LNCaP clone FGC (cell line): ENCODE measurements around the gene PRKCQ.

Source experiments
- DNase-seq: peaks from one replicate; pipeline ENCODE4 v3.0.0-alpha.2; 2011; ENCODE audit warnings: low read depth
- H3K4me3 ChIP-seq: 2 replicates; pipeline ENCODE4 v1.5.1; 2011; ENCODE audit warnings: mild to moderate bottlenecking, low read depth, low read length, control low read depth
- TF ChIP-seq, protein P1 (sequence below): IDR thresholded peaks from 2 replicates; pipeline ENCODE4 v1.5.1; 2012; ENCODE audit warnings: mild to moderate bottlenecking; ENCODE audit not compliant: control insufficient read depth, insufficient read depth; ENCODE audit errors: extremely low read depth

The PRKCQ gene

DNA sequence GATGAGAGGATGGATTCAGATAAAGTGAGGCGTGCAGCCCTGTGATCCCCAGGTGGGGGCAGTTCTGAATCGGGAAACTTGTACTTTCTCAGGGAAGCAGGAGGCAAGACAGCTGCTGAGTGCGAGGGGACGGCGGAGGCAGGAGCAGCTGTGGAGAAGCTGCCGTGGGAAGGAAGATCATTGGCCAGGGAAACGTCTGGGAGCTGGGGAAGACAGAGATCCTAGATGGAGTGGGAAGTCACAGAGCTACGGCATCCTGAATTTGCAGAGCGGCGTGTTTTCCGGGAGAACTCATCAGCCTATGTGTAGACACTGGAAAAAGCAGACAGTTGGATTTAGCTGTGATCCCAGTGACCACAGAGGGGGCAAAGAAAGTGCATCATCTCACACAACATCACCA is 9.2 kb downstream of the PRKCQ start:
- DNase-seq, result no peak
- TF ChIP-seq, protein P1, sequence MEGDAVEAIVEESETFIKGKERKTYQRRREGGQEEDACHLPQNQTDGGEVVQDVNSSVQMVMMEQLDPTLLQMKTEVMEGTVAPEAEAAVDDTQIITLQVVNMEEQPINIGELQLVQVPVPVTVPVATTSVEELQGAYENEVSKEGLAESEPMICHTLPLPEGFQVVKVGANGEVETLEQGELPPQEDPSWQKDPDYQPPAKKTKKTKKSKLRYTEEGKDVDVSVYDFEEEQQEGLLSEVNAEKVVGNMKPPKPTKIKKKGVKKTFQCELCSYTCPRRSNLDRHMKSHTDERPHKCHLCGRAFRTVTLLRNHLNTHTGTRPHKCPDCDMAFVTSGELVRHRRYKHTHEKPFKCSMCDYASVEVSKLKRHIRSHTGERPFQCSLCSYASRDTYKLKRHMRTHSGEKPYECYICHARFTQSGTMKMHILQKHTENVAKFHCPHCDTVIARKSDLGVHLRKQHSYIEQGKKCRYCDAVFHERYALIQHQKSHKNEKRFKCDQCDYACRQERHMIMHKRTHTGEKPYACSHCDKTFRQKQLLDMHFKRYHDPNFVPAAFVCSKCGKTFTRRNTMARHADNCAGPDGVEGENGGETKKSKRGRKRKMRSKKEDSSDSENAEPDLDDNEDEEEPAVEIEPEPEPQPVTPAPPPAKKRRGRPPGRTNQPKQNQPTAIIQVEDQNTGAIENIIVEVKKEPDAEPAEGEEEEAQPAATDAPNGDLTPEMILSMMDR, result no peak
- no peak overlapping the region for H3K4me3 ChIP-seq

DNA sequence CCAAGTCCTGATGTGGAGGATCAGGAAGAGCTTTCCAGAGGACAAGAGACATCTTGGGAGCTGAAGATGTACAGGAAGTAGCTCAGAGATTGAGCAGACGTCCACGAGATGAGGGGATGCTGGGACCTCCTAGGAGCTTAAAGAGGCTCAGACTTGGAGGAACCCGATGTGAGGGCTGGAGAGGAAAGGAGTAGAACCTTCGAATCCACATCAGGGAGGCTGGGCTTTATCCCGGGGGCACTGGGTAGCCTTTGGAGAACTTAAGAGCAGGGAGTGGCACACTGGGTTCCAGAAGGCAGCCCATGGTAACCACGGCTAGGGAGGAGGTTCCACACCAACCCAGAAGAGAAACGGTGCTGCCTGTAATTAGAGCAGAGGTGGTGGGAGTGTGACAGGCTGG is 10.8 kb downstream of the PRKCQ start:
- no peak overlapping the region for H3K4me3 ChIP-seq
- DNase-seq, result no peak
- TF ChIP-seq, protein P1, result no peak

DNA sequence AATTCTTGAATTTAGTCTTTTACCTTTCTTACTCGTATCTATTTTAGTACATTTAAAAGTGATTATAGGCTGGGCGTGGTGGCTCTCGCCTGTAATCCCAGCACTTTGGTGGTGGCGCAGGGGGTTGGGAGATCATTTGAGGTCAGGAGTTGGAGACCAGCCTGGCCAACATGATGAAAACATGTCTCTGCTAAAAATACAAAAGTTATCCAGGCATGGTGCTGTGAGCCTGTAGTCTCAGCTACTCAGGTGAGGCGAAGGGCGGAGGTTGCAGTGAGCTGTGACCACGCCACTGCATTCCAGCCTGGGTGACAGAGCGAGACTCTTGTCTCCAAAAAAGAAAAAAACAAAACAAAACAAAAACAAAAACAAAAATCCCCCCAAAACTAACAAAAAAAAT is 12.2 kb downstream of the PRKCQ start:
- TF ChIP-seq, protein P1, result no peak
- DNase-seq, result no peak
- H3K4me3 ChIP-seq, result no peak overlapping the region

DNA sequence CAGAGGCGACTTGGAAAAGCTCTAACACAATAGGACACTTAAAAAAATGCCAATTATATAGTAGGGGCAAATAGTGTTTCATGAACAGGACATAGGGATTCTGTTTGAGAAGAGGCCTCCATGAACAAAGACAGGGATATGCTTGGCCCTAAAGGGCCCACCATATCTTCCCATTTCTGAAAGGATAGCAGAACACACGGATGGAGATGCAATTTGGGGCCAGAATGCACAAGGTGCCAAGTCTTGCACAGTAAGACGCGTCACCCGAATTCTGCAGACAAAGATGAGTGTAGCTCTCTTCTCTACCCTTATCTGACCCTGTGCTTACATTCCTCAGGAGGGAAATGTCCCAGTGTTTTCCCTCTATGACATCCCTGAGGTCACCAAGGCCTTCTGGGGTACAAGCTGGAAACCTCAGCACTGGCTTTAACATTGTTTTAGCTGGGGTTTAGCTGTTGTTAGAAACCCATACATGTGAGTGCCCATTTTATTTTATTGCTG is 12.8 kb downstream of the PRKCQ start:
- no peak overlapping the region for H3K4me3 ChIP-seq
- TF ChIP-seq, protein P1, result no peak
- no peak for DNase-seq

DNA sequence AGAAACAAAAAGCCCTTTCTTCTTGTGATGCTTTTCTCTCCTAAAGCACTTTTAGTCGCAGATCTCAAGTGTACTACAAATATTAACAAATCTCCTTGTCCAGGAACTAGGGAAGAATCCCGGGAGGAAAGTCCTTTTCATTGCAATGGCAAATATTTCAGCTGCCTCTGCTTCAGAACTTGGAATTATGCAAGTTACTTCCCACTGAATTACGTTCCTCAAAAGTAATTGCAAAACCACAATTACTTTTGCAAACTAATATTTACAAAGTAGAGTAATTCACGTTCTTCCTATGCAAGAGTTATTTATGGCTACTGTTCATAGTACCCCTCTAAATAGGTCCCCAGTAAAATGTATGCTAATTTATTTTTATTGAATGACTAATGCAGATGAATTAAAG is 14.5 kb downstream of the PRKCQ start:
- no peak overlapping the region for H3K4me3 ChIP-seq
- DNase-seq, result no peak
- TF ChIP-seq, protein P1, result no peak

DNA sequence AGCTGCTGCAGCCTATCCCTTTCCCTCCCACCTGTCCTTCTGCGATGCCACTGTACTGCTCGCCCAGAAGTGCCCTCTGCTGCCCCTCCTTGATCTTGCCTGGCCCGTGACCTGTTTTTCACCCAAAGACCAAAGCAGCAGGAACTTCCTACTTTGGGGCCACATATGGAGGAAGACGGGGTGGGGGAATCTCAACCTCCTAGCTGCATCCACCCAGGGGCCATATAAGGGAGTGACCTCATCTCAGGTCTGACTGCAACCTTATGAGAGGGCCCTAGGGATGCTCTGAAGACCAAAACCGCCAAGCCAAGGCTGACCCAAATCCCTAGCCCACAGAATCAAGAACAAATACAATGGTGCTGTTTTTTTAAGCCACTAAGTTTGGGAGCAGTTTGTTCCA is 15.7 kb downstream of the PRKCQ start:
- H3K4me3 ChIP-seq, result no peak overlapping the region
- DNase-seq, result no peak
- TF ChIP-seq, protein P1, result no peak

DNA sequence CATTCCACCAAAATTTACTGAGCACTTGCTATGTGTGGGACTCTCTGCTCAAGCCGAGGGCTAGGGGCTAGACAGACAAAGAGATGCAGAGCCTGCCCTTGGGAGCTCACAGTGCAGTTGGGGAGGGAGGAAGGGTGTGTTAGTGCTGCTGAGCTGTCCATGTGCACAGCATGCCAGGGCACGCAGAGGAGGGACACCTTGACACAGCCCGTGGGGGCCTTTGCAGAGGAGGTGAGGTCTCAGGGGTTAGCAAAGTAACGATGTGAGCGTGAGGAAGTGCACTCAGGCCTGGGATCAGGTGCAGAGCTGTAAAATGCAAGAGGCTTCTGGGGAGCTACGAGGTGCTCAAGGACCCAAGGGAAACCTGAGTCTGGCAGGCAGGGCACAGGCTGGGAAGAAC is 16.3 kb downstream of the PRKCQ start:
- no peak for DNase-seq
- TF ChIP-seq, protein P1, result no peak
- no peak overlapping the region for H3K4me3 ChIP-seq
